WERI-Rb-1 (cell line): ENCODE data around the gene GATB.

Source experiments
- DNase-seq: peaks from one replicate; pipeline ENCODE4 v3.0.0-alpha.2; 2020
- H3K27ac ChIP-seq: fragments of 250-450 bp; sonication (Bioruptor Pico); 2 replicates; pipeline ENCODE4 v1.5.1; 2020; ENCODE audit warnings: mild to moderate bottlenecking, moderate library complexity
- H3K27me3 ChIP-seq: fragments of 250-450 bp; sonication (Bioruptor Pico); 2 replicates; pipeline ENCODE4 v1.5.1; 2021; ENCODE audit warnings: mild to moderate bottlenecking, low read depth, moderate library complexity; ENCODE audit not compliant: insufficient read depth, severe bottlenecking
- H3K36me3 ChIP-seq: fragments of 250-450 bp; sonication (Bioruptor Pico); 2 replicates; pipeline ENCODE4 v1.5.1; 2020; ENCODE audit warnings: mild to moderate bottlenecking, moderate library complexity
- H3K4me3 ChIP-seq: 2 replicates; pipeline ENCODE4 v1.5.1; 2011; ENCODE audit warnings: low read depth, mild to moderate bottlenecking, control low read depth, low read length
- H3K9me3 ChIP-seq: fragments of 250-450 bp; sonication (Bioruptor Pico); 2 replicates; pipeline ENCODE4 v1.5.1; 2021; ENCODE audit warnings: mild to moderate bottlenecking, moderate library complexity; ENCODE audit not compliant: severe bottlenecking
- CTCF ChIP-seq: IDR thresholded peaks from 2 replicates; pipeline ENCODE4 v1.5.1; 2011; ENCODE audit warnings: low read depth, mild to moderate bottlenecking, control low read depth, inconsistent platforms, low read length

Gene GATB

GRCh38 chr4:151784706-151785105, 23.9 kb upstream of the GATB start:
- Histone ChIP-seq H3K27ac (no peak overlapping the region), H3K27me3 (peaks cover 59% of the 10 kb centered on the region), H3K36me3 (no peaks in the 10 kb centered on the region), H3K4me3 (no peak overlapping the region), H3K9me3 (no peaks in the 10 kb centered on the region)
- DNase-seq, result no peak
- no peak for TF ChIP-seq CTCF

- Histone ChIP-seq H3K27me3 (peaks cover 55% of the 10 kb centered on the region), H3K36me3 (no peaks in the 10 kb centered on the region), H3K27ac (no peak overlapping the region), H3K4me3 (no peak overlapping the region), H3K9me3 (no peaks in the 10 kb centered on the region)
- no peak for DNase-seq
- no peak for TF ChIP-seq CTCF
Measured at GRCh38 chr4:151783867-151784266, 23.1 kb upstream of the GATB start.

GRCh38 chr4:151782296-151782695, 21.5 kb upstream of the GATB start:
- no peak overlapping the region for H3K27ac ChIP-seq
- TF ChIP-seq CTCF, result no peak
- H3K27me3 ChIP-seq, result peaks cover 65% of the 10 kb centered on the region
- H3K9me3 ChIP-seq, result no peaks in the 10 kb centered on the region
- no peak overlapping the region for H3K4me3 ChIP-seq
- no peak for DNase-seq
- H3K36me3 ChIP-seq, result no peaks in the 10 kb centered on the region

- Histone ChIP-seq H3K27me3 (peaks cover 67% of the 10 kb centered on the region), H3K36me3 (no peaks in the 10 kb centered on the region), H3K9me3 (no peaks in the 10 kb centered on the region), H3K27ac (no peak overlapping the region), H3K4me3 (no peak overlapping the region)
- no peak for TF ChIP-seq CTCF
- no peak for DNase-seq
Measured at GRCh38 chr4:151781026-151781425, 20.2 kb upstream of the GATB start.

GRCh38 chr4:151777471-151777870, 16.7 kb upstream of the GATB start:
- H3K9me3 ChIP-seq, result peaks cover 10% of the 10 kb centered on the region
- H3K27me3 ChIP-seq, result peaks cover 47% of the 10 kb centered on the region
- DNase-seq, result no peak
- TF ChIP-seq CTCF, result no peak
- no peak overlapping the region for H3K4me3 ChIP-seq
- H3K36me3 ChIP-seq, result no peaks in the 10 kb centered on the region
- H3K27ac ChIP-seq, result no peak overlapping the region

- Histone ChIP-seq H3K9me3 (peaks cover 10% of the 10 kb centered on the region), H3K27ac (no peak overlapping the region), H3K4me3 (no peak overlapping the region), H3K36me3 (no peaks in the 10 kb centered on the region), H3K27me3 (peaks cover 56% of the 10 kb centered on the region)
- DNase-seq, result no peak
- no peak for TF ChIP-seq CTCF
Measured at GRCh38 chr4:151774324-151774723, 13.5 kb upstream of the GATB start.
